Activated CD4-positive, alpha-beta T cell treated with anti-CD3 and anti-CD28 coated beads for 36 hours (primary cell): Measurements from ENCODE around the gene GALNT16. TPM values are rescaled to one million over a fixed set of nuclear protein-coding genes. Genes with fewer than 3 reads are reported as not detected.

Source experiments
- total RNA-seq, 2 experiments: library from RNA; stranded (reverse); gene quantifications; one replicate each; pipeline ENCODE4 v1.2.3, GENCODE V29; 2021

The GALNT16 gene
- total RNA-seq, 2 experiments from 2014 or later: 0.14 TPM; not detected in 1

Other genes with a start within 250 kb of the GALNT16 start
- gene DCAF5, start 107.0 kb upstream of the GALNT16 start, total RNA-seq: 10 to 100 TPM; 34.1 to 38.7 TPM
- 10 to 100 TPM; 10.8 to 14.5 TPM for gene EXD2, start 68.7 kb upstream of the GALNT16 start, total RNA-seq
- 100 to 1,000 TPM; 343 to 385 TPM for gene ERH, start 138.1 kb downstream of the GALNT16 start, total RNA-seq
- gene SLC39A9, start 138.5 kb downstream of the GALNT16 start, total RNA-seq: 10 to 100 TPM; 40.1 to 42.6 TPM
- gene PLEKHD1, start 224.6 kb downstream of the GALNT16 start, total RNA-seq: under 1 TPM; 0.05 TPM